Dedifferentiated amniotic fluid mesenchymal stem cell (primary cell): ENCODE results near the gene AOAH.
"Not testable (repeated sequence)": the region's sequence is repeated elsewhere in the genome, so short reads cannot be mapped to it uniquely, and the experiment has no call there.

Source experiments
- DNase-seq: peaks from one replicate; pipeline ENCODE4 v3.0.0-alpha.2; 2016; ENCODE audit errors: extremely low spot score

The AOAH gene

GRCh38 chr7:36736090-36736898 is 12.0 kb upstream of the AOAH start:
- DNase-seq, result no peak

- DNase-seq, result no peak
These were observed 10.9 kb upstream of the AOAH start for GRCh38 chr7:36735172-36735571.

GRCh38 chr7:36734731-36735130 is 10.4 kb upstream of the AOAH start:
- no peak for DNase-seq

- no peak for DNase-seq
These were observed 9.1 kb upstream of the AOAH start for GRCh38 chr7:36733411-36733810.

- no peak for DNase-seq
These were observed 8.5 kb upstream of the AOAH start for GRCh38 chr7:36732806-36733205.

- DNase-seq, result no peak
These were observed 5.8 kb upstream of the AOAH start for GRCh38 chr7:36730046-36730445.

- DNase-seq, result no peak
These were observed 3.8 kb upstream of the AOAH start for GRCh38 chr7:36728143-36728542.

- DNase-seq, result no peak
These were observed 2.7 kb upstream of the AOAH start for GRCh38 chr7:36726806-36727503.

GRCh38 chr7:36726311-36726710 is 2.0 kb upstream of the AOAH start:
- no peak for DNase-seq

GRCh38 chr7:36724996-36725395 is 702 bp upstream of the AOAH start:
- DNase-seq, result no peak

GRCh38 chr7:36723291-36723690 is 1.0 kb downstream of the AOAH start:
- no peak for DNase-seq

GRCh38 chr7:36719083-36719632 is 5.1 kb downstream of the AOAH start:
- DNase-seq, result no peak

- DNase-seq, result no peak
These were observed 6.7 kb downstream of the AOAH start for GRCh38 chr7:36717586-36717985.

GRCh38 chr7:36716802-36717201 is 7.5 kb downstream of the AOAH start:
- DNase-seq, result not testable (repeated sequence)

GRCh38 chr7:36712015-36712414 is 12.3 kb downstream of the AOAH start:
- DNase-seq, result no peak

- no peak for DNase-seq
These were observed 13.0 kb downstream of the AOAH start for GRCh38 chr7:36711256-36711655.

GRCh38 chr7:36710186-36710791 is 14.0 kb downstream of the AOAH start:
- no peak for DNase-seq

GRCh38 chr7:36708767-36709166 is 15.5 kb downstream of the AOAH start:
- no peak for DNase-seq

GRCh38 chr7:36707898-36708297 is 16.4 kb downstream of the AOAH start:
- no peak for DNase-seq

- no peak for DNase-seq
These were observed 16.8 kb downstream of the AOAH start for GRCh38 chr7:36707465-36707864.

GRCh38 chr7:36703860-36704259 is 20.4 kb downstream of the AOAH start:
- DNase-seq, result not testable (repeated sequence)

- DNase-seq, result no peak
These were observed 31.8 kb downstream of the AOAH start for GRCh38 chr7:36692456-36692855.

GRCh38 chr7:36691983-36692382 is 32.3 kb downstream of the AOAH start:
- no peak for DNase-seq
